ENCODE measurements around the gene DMWD. TPM values are rescaled to one million over a fixed set of nuclear protein-coding genes. Genes with fewer than 3 reads are reported as not detected.
"Not testable (repeated sequence)": the region's sequence is repeated elsewhere in the genome, so short reads cannot be mapped to it uniquely, and the experiment has no call there.

Gene DMWD
- total and polyA plus RNA-seq, 7 donors = 13.2 to 59.5 (median 26.0) TPM

- Histone ChIP-seq H3K27ac (no peak overlapping the region), H3K36me3 (no peaks in the 10 kb centered on the region), H3K9me3 (no peaks in the 10 kb centered on the region), H3K27me3 (no peaks in the 10 kb centered on the region), H3K4me3 (no peak overlapping the region), H3K4me1 (no peaks in the 10 kb centered on the region)
- no peak for TF ChIP-seq POLR2AphosphoS5 (IDR thresholded peaks at IDR 0.05)
- no peak for TF ChIP-seq EP300 (IDR thresholded peaks at IDR 0.05)
- no peak for TF ChIP-seq POLR2A (IDR thresholded peaks at IDR 0.05)
- no peak for TF ChIP-seq CTCF (IDR thresholded peaks at IDR 0.05)
- intact Hi-C loops (cut with DNase I) = no loop called here
- 79 to 86% methylated on average over 9 of the region's 9 CpGs for WGBS, 2 donors
- DNase-seq = no peak
Observed at GRCh38 chr19:45757695-45758094, 35.0 kb downstream of the DMWD start.

- intact Hi-C loops (cut with DNase I) = no loop called here
- H3K4me1 ChIP-seq = no peaks in the 10 kb centered on the region
- TF ChIP-seq EP300 (IDR thresholded peaks at IDR 0.05) (no peak), CTCF (IDR thresholded peaks at IDR 0.05) (no peak), POLR2AphosphoS5 (IDR thresholded peaks at IDR 0.05) (no peak), POLR2A (IDR thresholded peaks at IDR 0.05) (no peak)
- no peaks in the 10 kb centered on the region for H3K9me3 ChIP-seq
- WGBS, 2 donors = 95 to 96% methylated on average over 8 of the region's 8 CpGs
- H3K4me3 ChIP-seq = no peak overlapping the region
- DNase-seq = no peak
- H3K27me3 ChIP-seq = no peaks in the 10 kb centered on the region
- no peaks in the 10 kb centered on the region for H3K36me3 ChIP-seq
- no peak overlapping the region for H3K27ac ChIP-seq
Observed at GRCh38 chr19:45754323-45754722, 38.3 kb downstream of the DMWD start.

- H3K36me3 ChIP-seq = no peaks in the 10 kb centered on the region
- no peaks in the 10 kb centered on the region for H3K9me3 ChIP-seq
- DNase-seq = no peak
- no peak overlapping the region for H3K4me3 ChIP-seq
- intact Hi-C loops (cut with DNase I) = no loop called here
- H3K4me1 ChIP-seq = no peaks in the 10 kb centered on the region
- H3K27ac ChIP-seq = no peak overlapping the region
- H3K27me3 ChIP-seq = no peaks in the 10 kb centered on the region
- TF ChIP-seq POLR2A (IDR thresholded peaks at IDR 0.05) = no peak
- no peak for TF ChIP-seq EP300 (IDR thresholded peaks at IDR 0.05)
- TF ChIP-seq POLR2AphosphoS5 (IDR thresholded peaks at IDR 0.05) = no peak
- TF ChIP-seq CTCF (IDR thresholded peaks at IDR 0.05) = no peak
- WGBS, 2 donors = 68 to 75% methylated on average over 6 of the region's 6 CpGs
Observed at GRCh38 chr19:45753548-45753947, 39.1 kb downstream of the DMWD start.

DNA sequence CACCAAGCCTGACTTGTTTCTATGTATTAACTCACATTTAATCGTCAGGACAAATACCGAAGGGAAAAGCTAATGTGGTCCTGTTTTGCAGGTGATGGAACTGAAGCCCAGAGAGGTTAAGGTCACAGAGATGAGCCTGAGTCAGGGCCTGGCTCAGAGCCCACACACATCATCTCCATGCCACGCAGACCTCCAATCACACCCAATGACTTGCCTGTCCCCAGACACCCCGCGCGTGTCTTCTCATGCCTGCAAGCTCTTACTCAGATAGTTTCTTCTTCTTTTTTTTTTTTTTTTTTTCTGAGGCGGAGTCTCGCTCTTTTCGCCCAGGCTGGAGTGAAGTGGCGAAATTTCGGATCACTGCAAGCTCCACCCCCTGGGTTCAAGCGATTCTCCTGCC, 40.0 kb downstream of the DMWD start:
- no peaks in the 10 kb centered on the region for H3K36me3 ChIP-seq
- TF ChIP-seq POLR2A (IDR thresholded peaks at IDR 0.05) (no peak), EP300 (IDR thresholded peaks at IDR 0.05) (no peak), CTCF (IDR thresholded peaks at IDR 0.05) (no peak), POLR2AphosphoS5 (IDR thresholded peaks at IDR 0.05) (no peak)
- 94 to 95% methylated on average over 12 of the region's 12 CpGs for WGBS, 2 donors
- H3K4me1 ChIP-seq = no peaks in the 10 kb centered on the region
- intact Hi-C loops (cut with DNase I) = no loop called here
- no peak overlapping the region for H3K4me3 ChIP-seq
- no peaks in the 10 kb centered on the region for H3K9me3 ChIP-seq
- H3K27ac ChIP-seq = no peak overlapping the region
- H3K27me3 ChIP-seq = no peaks in the 10 kb centered on the region
- no peak for DNase-seq

DNA sequence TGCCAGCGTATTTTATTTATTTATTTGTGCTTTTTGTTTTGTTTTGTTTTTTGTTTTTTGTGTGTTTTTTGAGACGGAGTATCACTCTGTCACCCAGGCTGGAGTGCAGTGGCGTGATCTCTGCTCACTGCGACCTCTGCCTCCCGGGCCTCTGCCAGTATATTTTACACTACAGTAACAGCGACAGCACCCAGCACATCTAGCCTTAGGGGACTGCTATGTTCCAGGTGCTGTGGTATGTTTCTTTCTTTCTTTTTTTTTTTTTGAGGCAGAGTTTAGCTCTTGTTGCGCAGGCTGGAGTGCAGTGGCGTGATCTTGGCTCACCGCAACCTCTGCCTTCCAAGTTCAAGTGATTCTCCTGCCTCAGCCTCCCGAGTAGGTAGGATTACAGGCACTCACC, 41.2 kb downstream of the DMWD start:
- H3K27ac ChIP-seq; H3K36me3 ChIP-seq; intact Hi-C loops (cut with DNase I); H3K4me3 ChIP-seq; H3K4me1 ChIP-seq; DNase-seq; H3K9me3 ChIP-seq; H3K27me3 ChIP-seq: not testable (repeated sequence)
- WGBS, 2 donors = 91 to 92% methylated on average over 10 of the region's 10 CpGs

Measured in sigmoid colon (tissue), 7 donors.